ENCODE results near the gene HMCN1. TPM values are rescaled to one million over a fixed set of nuclear protein-coding genes. Genes with fewer than 3 reads are reported as not detected.

HMCN1 gene
- total RNA-seq, 2 donors from 2014 or later = 3.5 to 9.9 TPM

GRCh38 chr1:186188004-186188539 lies 453.9 kb downstream of the HMCN1 start:
- no peaks in the 10 kb centered on the region for H3K9me3 ChIP-seq
- no peak overlapping the region for H3K4me3 ChIP-seq
- WGBS = 61% methylated on average over 3 of the region's 3 CpGs
- H3K36me3 ChIP-seq = no peaks in the 10 kb centered on the region
- H3K4me1 ChIP-seq (replicated peaks) = no peaks in the 10 kb centered on the region
- DNase-seq (ENCODE audit: low spot score) = no peak
- intact Hi-C loops (cut with DNase I) = no loop called here
- TF ChIP-seq POLR2AphosphoS5 (IDR thresholded peaks at IDR 0.05) = no peak
- no peak for TF ChIP-seq CTCF (IDR thresholded peaks at IDR 0.05)
- no peak for TF ChIP-seq POLR2A (IDR thresholded peaks at IDR 0.05)
- H3K27ac ChIP-seq = no peak overlapping the region
- no peaks in the 10 kb centered on the region for H3K27me3 ChIP-seq (replicated peaks; ENCODE audit: insufficient read depth)

DNA sequence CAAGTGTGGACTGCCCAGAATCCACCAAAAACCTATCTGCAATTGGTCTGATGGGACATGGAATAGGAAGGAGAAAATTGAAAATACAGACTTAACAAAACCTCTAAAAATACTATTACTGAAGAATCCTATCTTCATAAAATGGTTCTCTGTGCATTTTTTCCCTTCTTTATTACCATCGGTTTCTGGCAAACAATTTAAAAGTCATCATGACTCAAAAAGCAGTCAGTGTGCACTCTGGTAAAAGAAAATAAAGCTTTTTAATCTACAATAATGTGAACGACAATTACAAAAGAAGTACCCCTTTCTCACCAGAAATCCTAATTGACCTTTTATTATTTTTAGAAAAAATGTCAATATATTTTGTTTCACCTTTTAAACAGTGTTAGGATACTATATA lies 454.5 kb downstream of the HMCN1 start:
- intact Hi-C loops (cut with DNase I) = no loop called here
- TF ChIP-seq CTCF (IDR thresholded peaks at IDR 0.05) = no peak
- TF ChIP-seq POLR2A (IDR thresholded peaks at IDR 0.05) = no peak
- no peak for TF ChIP-seq POLR2AphosphoS5 (IDR thresholded peaks at IDR 0.05)
- Histone ChIP-seq H3K27me3 (replicated peaks; ENCODE audit: insufficient read depth) (no peaks in the 10 kb centered on the region), H3K36me3 (no peaks in the 10 kb centered on the region), H3K4me3 (no peak overlapping the region), H3K9me3 (no peaks in the 10 kb centered on the region), H3K27ac (no peak overlapping the region), H3K4me1 (replicated peaks) (no peaks in the 10 kb centered on the region)
- WGBS = 71% methylated on average over 2 of the region's 2 CpGs
- DNase-seq (ENCODE audit: low spot score) = no peak

DNA sequence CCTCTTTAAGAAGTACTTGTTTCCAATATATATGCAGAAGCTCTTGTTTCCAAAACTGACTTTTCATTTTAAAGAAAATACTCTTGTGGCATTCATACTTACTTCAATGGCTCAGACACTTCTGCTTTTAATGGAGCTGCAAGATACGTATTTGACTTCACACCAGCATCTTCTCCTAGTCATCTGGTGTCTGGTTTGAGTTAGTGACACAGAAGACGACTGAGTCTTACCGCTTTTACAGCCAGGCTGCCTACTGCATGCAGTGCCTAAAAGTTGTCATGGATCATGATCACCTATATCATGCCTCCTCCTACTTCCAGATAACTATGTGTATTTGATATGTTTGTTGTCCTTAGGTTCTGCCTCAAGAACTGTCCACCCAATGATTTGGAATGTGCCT lies 455.0 kb downstream of the HMCN1 start:
- intact Hi-C loops (cut with DNase I) = no loop called here
- Histone ChIP-seq H3K4me1 (replicated peaks) (no peaks in the 10 kb centered on the region), H3K36me3 (no peaks in the 10 kb centered on the region), H3K27me3 (replicated peaks; ENCODE audit: insufficient read depth) (no peaks in the 10 kb centered on the region), H3K9me3 (no peaks in the 10 kb centered on the region), H3K4me3 (no peak overlapping the region), H3K27ac (no peak overlapping the region)
- no peak for DNase-seq (ENCODE audit: low spot score)
- no peak for TF ChIP-seq POLR2A (IDR thresholded peaks at IDR 0.05)
- no peak for TF ChIP-seq POLR2AphosphoS5 (IDR thresholded peaks at IDR 0.05)
- no peak for TF ChIP-seq CTCF (IDR thresholded peaks at IDR 0.05)
- WGBS = 91% methylated on average over 3 of the region's 3 CpGs

GRCh38 chr1:186191511-186191910 lies 457.3 kb downstream of the HMCN1 start:
- intact Hi-C loops (cut with DNase I) = no loop called here
- no peak for DNase-seq (ENCODE audit: low spot score)
- no peak overlapping the region for H3K4me3 ChIP-seq
- H3K9me3 ChIP-seq = no peaks in the 10 kb centered on the region
- H3K27ac ChIP-seq = no peak overlapping the region
- TF ChIP-seq CTCF (IDR thresholded peaks at IDR 0.05) = no peak
- no peak for TF ChIP-seq POLR2AphosphoS5 (IDR thresholded peaks at IDR 0.05)
- no peak for TF ChIP-seq POLR2A (IDR thresholded peaks at IDR 0.05)
- H3K36me3 ChIP-seq = no peaks in the 10 kb centered on the region
- no peaks in the 10 kb centered on the region for H3K4me1 ChIP-seq (replicated peaks)
- no peaks in the 10 kb centered on the region for H3K27me3 ChIP-seq (replicated peaks; ENCODE audit: insufficient read depth)
- 86% methylated on average over 2 of the region's 2 CpGs for WGBS

GRCh38 chr1:186193224-186193623 lies 459.0 kb downstream of the HMCN1 start:
- no peaks in the 10 kb centered on the region for H3K9me3 ChIP-seq
- 85% methylated on average over 2 of the region's 2 CpGs for WGBS
- H3K36me3 ChIP-seq = no peaks in the 10 kb centered on the region
- intact Hi-C loops (cut with DNase I) = no loop called here
- DNase-seq (ENCODE audit: low spot score) = no peak
- TF ChIP-seq CTCF (IDR thresholded peaks at IDR 0.05) (no peak), POLR2AphosphoS5 (IDR thresholded peaks at IDR 0.05) (no peak), POLR2A (IDR thresholded peaks at IDR 0.05) (no peak)
- H3K27ac ChIP-seq = no peak overlapping the region
- H3K4me1 ChIP-seq (replicated peaks) = no peaks in the 10 kb centered on the region
- no peaks in the 10 kb centered on the region for H3K27me3 ChIP-seq (replicated peaks; ENCODE audit: insufficient read depth)
- H3K4me3 ChIP-seq = no peak overlapping the region
